Nephron (organoid): ENCODE data around the gene OR6S1.

Experiments
- H3K27ac Mint-ChIP-seq, 3 experiments: 2 replicates each; pipeline ENCODE4 v1.8.0; 2020; ENCODE audit warnings: mixed read lengths in 3 of 3, mild to moderate bottlenecking in 2 of 3, moderate library complexity in 1 of 3
- H3K27me3 Mint-ChIP-seq: 2 replicates; pipeline ENCODE4 v1.8.0; 2021; ENCODE audit warnings: low read depth, mild to moderate bottlenecking, moderate library complexity, mixed read lengths
- H3K36me3 Mint-ChIP-seq: 2 replicates; pipeline ENCODE4 v1.8.0; 2020; ENCODE audit warnings: low read depth, mixed read lengths
- H3K4me1 Mint-ChIP-seq: 2 replicates; pipeline ENCODE4 v1.8.0; 2020; ENCODE audit warnings: mixed read lengths
- H3K4me3 Mint-ChIP-seq, 3 experiments: 2 replicates each; pipeline ENCODE4 v1.8.0; 2020; ENCODE audit warnings: mild to moderate bottlenecking in 3 of 3, mixed read lengths in 3 of 3, moderate library complexity in 2 of 3
- H3K9me3 Mint-ChIP-seq: 2 replicates; pipeline ENCODE4 v1.8.0; 2020; ENCODE audit warnings: mixed read lengths
- TF ChIP-seq, protein P1 (sequence below), 3 experiments: fragments of 200-600 bp; sonication (generic); IDR thresholded peaks; one replicate each; pipeline ENCODE4 v1.5.0; 2021; ENCODE audit warnings: antibody characterized with exemption in 3 of 3; ENCODE audit not compliant: unreplicated experiment in 3 of 3

The OR6S1 gene

GRCh38 chr14:20681348-20682126 is 40.0 kb upstream of the OR6S1 start:
- TF ChIP-seq, protein P1, sequence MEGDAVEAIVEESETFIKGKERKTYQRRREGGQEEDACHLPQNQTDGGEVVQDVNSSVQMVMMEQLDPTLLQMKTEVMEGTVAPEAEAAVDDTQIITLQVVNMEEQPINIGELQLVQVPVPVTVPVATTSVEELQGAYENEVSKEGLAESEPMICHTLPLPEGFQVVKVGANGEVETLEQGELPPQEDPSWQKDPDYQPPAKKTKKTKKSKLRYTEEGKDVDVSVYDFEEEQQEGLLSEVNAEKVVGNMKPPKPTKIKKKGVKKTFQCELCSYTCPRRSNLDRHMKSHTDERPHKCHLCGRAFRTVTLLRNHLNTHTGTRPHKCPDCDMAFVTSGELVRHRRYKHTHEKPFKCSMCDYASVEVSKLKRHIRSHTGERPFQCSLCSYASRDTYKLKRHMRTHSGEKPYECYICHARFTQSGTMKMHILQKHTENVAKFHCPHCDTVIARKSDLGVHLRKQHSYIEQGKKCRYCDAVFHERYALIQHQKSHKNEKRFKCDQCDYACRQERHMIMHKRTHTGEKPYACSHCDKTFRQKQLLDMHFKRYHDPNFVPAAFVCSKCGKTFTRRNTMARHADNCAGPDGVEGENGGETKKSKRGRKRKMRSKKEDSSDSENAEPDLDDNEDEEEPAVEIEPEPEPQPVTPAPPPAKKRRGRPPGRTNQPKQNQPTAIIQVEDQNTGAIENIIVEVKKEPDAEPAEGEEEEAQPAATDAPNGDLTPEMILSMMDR (IDR thresholded peaks at IDR 0.05; ENCODE audit: unreplicated experiment in 3 of 3), result no peak
- Mint-ChIP-seq H3K4me3 (no peak overlapping the region), H3K9me3 (no peaks in the 10 kb centered on the region), H3K4me1 (peaks cover 14% of the 10 kb centered on the region), H3K27ac (no peak overlapping the region), H3K36me3 (no peaks in the 10 kb centered on the region), H3K27me3 (peaks cover 8% of the 10 kb centered on the region)

GRCh38 chr14:20680843-20681347 is 39.4 kb upstream of the OR6S1 start:
- peaks cover 14% of the 10 kb centered on the region for H3K27me3 Mint-ChIP-seq
- H3K36me3 Mint-ChIP-seq, result no peaks in the 10 kb centered on the region
- peaks cover 14% of the 10 kb centered on the region for H3K4me1 Mint-ChIP-seq
- TF ChIP-seq, protein P1 (IDR thresholded peaks at IDR 0.05; ENCODE audit: unreplicated experiment in 3 of 3), result no peak
- no peak overlapping the region for H3K27ac Mint-ChIP-seq
- no peak overlapping the region for H3K4me3 Mint-ChIP-seq
- no peaks in the 10 kb centered on the region for H3K9me3 Mint-ChIP-seq

- Mint-ChIP-seq H3K9me3 (no peaks in the 10 kb centered on the region), H3K27ac (no peak overlapping the region), H3K4me1 (peaks cover 14% of the 10 kb centered on the region), H3K4me3 (no peak overlapping the region), H3K27me3 (peaks cover 19% of the 10 kb centered on the region), H3K36me3 (no peaks in the 10 kb centered on the region)
- TF ChIP-seq, protein P1 (IDR thresholded peaks at IDR 0.05; ENCODE audit: unreplicated experiment in 3 of 3), result no peak
These were observed 38.9 kb upstream of the OR6S1 start for GRCh38 chr14:20680363-20680762.

GRCh38 chr14:20679907-20680306 is 38.4 kb upstream of the OR6S1 start:
- H3K27me3 Mint-ChIP-seq, result peaks cover 21% of the 10 kb centered on the region
- H3K9me3 Mint-ChIP-seq, result no peaks in the 10 kb centered on the region
- no peaks in the 10 kb centered on the region for H3K36me3 Mint-ChIP-seq
- H3K27ac Mint-ChIP-seq, result no peak overlapping the region
- TF ChIP-seq, protein P1 (IDR thresholded peaks at IDR 0.05; ENCODE audit: unreplicated experiment in 3 of 3), result no peak
- H3K4me1 Mint-ChIP-seq, result peaks cover 14% of the 10 kb centered on the region
- H3K4me3 Mint-ChIP-seq, result no peak overlapping the region

GRCh38 chr14:20676072-20676471 is 34.6 kb upstream of the OR6S1 start:
- Mint-ChIP-seq H3K36me3 (no peaks in the 10 kb centered on the region), H3K9me3 (no peaks in the 10 kb centered on the region), H3K27me3 (peaks cover 30% of the 10 kb centered on the region), H3K27ac (no peak overlapping the region), H3K4me3 (no peak overlapping the region), H3K4me1 (peaks cover 9% of the 10 kb centered on the region)
- TF ChIP-seq, protein P1 (IDR thresholded peaks at IDR 0.05; ENCODE audit: unreplicated experiment in 3 of 3), result no peak

DNA sequence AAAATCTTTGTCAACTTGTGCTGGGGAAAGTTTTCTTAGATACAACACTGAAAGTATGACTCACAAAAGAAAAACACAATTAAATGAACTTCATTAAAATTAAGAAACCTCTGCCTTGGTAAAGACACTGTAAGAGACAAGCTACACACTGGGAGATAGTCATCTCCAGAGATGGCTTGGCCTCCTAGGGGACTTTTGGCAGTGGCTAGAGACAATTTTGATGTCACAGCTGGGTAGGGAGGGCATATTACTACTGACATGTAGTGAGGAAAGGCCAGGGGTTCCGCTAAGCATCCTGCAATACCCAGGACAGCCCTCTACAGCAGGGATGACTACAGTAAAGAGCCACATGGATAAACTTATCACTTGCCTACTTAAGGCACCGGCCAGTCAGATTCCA is 34.2 kb upstream of the OR6S1 start:
- peaks cover 5% of the 10 kb centered on the region for H3K4me1 Mint-ChIP-seq
- no peaks in the 10 kb centered on the region for H3K36me3 Mint-ChIP-seq
- H3K27ac Mint-ChIP-seq, result no peak overlapping the region
- no peak overlapping the region for H3K4me3 Mint-ChIP-seq
- H3K9me3 Mint-ChIP-seq, result no peaks in the 10 kb centered on the region
- TF ChIP-seq, protein P1 (IDR thresholded peaks at IDR 0.05; ENCODE audit: unreplicated experiment in 3 of 3), result no peak
- peaks cover 31% of the 10 kb centered on the region for H3K27me3 Mint-ChIP-seq
